ENCODE measurements around the gene ANKS6. TPM values are rescaled to one million over a fixed set of nuclear protein-coding genes. Genes with fewer than 3 reads are reported as not detected.

ANKS6 gene
- total and polyA plus RNA-seq, 7 donors, result 2.5 to 6.2 (median 4.7) TPM

DNA sequence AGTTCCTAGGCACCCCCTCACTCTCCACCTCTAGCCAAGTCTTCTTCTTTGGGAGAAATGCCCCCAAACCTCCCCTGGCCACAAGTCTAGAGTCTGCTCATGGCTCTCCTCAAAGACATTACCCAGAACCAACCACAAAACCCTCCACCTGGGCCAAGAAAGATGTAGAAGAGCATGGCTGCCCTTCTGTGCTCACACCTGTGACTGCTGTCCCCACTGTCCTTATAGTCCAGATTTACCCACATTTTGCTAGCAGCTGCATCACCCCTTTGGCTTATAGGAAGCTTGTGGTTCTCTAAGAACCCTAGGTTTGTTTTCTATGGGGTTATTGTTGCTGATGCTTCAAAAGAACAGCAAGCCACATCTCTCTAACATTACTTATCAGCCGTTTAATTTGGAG, 81.5 kb downstream of the ANKS6 start:
- H3K4me3 ChIP-seq, result no peak overlapping the region
- no peaks in the 10 kb centered on the region for H3K4me1 ChIP-seq
- no peaks in the 10 kb centered on the region for H3K9me3 ChIP-seq
- H3K27me3 ChIP-seq (ENCODE audit: insufficient read depth in 3 of 3, low read length in 2 of 3), result peaks cover 4 to 26% (median 7%) of the 10 kb centered on the region in 3 donors
- intact Hi-C loops (cut with DNase I), result no loop called here
- TF ChIP-seq, protein P1, sequence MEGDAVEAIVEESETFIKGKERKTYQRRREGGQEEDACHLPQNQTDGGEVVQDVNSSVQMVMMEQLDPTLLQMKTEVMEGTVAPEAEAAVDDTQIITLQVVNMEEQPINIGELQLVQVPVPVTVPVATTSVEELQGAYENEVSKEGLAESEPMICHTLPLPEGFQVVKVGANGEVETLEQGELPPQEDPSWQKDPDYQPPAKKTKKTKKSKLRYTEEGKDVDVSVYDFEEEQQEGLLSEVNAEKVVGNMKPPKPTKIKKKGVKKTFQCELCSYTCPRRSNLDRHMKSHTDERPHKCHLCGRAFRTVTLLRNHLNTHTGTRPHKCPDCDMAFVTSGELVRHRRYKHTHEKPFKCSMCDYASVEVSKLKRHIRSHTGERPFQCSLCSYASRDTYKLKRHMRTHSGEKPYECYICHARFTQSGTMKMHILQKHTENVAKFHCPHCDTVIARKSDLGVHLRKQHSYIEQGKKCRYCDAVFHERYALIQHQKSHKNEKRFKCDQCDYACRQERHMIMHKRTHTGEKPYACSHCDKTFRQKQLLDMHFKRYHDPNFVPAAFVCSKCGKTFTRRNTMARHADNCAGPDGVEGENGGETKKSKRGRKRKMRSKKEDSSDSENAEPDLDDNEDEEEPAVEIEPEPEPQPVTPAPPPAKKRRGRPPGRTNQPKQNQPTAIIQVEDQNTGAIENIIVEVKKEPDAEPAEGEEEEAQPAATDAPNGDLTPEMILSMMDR (IDR thresholded peaks at IDR 0.05), result no peak
- DNase-seq (no peak), ATAC-seq (no peak)
- 46 to 84% (median 50%) methylated on average over 1 of the region's 1 CpG for WGBS, 3 donors
- no peaks in the 10 kb centered on the region for H3K36me3 ChIP-seq (ENCODE audit: insufficient read depth in 1 of 2, low read depth in 1 of 2)
- no peak overlapping the region for H3K27ac ChIP-seq

DNA sequence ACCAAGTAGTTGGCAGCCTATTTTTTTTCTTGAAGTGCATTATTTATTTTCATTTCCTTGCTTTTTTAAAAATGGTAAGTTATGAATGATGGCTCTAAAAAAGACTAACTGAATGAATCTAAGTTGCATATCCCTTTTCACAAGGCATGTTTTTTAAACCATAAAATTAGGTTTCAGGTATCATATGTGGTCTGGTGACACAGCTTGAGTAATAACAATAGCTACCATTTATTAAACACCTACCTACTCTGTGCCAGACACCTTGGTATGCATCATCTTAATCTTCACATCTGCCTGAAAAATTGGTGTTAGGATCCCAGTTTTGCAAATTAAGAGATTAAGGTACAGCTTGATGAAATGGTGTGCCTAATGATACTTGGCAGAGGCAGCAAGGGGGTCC, 83.4 kb downstream of the ANKS6 start:
- intact Hi-C loops (cut with DNase I), result no loop called here
- no peaks in the 10 kb centered on the region for H3K4me1 ChIP-seq
- H3K36me3 ChIP-seq (ENCODE audit: insufficient read depth in 1 of 2, low read depth in 1 of 2), result no peaks in the 10 kb centered on the region
- peaks cover 7 to 41% (median 11%) of the 10 kb centered on the region in 3 donors for H3K27me3 ChIP-seq (ENCODE audit: insufficient read depth in 3 of 3, low read length in 2 of 3)
- H3K4me3 ChIP-seq, result no peak overlapping the region
- ATAC-seq (no peak), DNase-seq (no peak)
- H3K27ac ChIP-seq, result no peak overlapping the region
- TF ChIP-seq, protein P1 (IDR thresholded peaks at IDR 0.05), result no peak
- no peaks in the 10 kb centered on the region for H3K9me3 ChIP-seq

DNA sequence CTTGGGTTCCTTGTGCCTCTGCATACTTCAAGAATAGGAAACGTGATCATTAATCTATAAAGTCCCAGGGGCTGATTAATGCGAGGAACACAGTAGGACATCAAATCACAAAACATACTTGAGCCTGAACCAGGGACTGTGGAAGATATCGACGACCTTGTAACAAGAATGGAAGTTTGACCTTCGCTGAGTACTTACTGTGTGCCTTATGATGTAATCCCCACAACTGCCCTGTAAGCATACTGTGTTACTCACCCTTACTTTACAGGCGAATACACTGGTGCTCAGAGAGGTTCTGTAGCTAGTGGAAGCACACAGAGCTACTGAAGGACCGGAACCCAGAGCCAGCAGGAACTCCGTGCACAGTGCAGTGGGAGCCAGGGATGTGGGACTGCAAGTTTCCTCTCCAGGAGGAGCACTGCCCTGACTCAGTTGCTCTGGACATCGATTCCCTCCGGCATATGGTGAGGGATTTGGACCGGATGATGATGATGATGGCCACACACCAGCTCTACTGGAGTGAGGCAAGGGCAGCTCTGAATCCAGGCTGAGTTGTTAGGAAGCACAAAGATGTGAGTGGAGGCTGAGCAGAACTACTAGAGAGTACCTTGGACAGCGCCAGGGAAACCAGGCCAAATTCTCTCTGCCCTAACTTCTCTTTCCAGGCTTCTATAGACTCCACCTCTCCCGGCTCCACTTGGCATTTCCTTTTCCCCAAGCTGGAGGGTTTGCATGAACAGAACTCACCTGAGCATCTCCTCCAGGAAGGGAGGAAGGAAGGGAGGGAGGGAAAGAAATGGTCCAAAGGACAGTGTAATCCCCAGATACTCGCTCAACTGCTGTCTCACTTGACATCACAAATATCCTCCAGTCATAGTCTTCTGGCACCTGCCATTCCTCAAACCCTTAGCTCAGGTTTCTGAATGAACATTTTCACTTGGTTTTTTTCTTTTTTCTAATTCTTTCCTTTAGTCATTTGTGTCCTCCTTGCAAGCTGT, 86.1 kb downstream of the ANKS6 start:
- DNase-seq (no peak), ATAC-seq (no peak)
- Histone ChIP-seq H3K27me3 (ENCODE audit: insufficient read depth in 3 of 3, low read length in 2 of 3) (peaks cover 7 to 68% (median 11%) of the 10 kb centered on the region in 3 donors), H3K4me3 (no peak overlapping the region), H3K4me1 (no peaks in the 10 kb centered on the region), H3K36me3 (ENCODE audit: insufficient read depth in 1 of 2, low read depth in 1 of 2) (no peaks in the 10 kb centered on the region), H3K9me3 (no peaks in the 10 kb centered on the region), H3K27ac (no peak overlapping the region)
- TF ChIP-seq, protein P1 (IDR thresholded peaks at IDR 0.05), result no peak
- intact Hi-C loops (cut with DNase I), result no loop called here
- WGBS, 3 donors, result 53 to 59% (median 57%) methylated on average over 14 of the region's 14 CpGs

DNA sequence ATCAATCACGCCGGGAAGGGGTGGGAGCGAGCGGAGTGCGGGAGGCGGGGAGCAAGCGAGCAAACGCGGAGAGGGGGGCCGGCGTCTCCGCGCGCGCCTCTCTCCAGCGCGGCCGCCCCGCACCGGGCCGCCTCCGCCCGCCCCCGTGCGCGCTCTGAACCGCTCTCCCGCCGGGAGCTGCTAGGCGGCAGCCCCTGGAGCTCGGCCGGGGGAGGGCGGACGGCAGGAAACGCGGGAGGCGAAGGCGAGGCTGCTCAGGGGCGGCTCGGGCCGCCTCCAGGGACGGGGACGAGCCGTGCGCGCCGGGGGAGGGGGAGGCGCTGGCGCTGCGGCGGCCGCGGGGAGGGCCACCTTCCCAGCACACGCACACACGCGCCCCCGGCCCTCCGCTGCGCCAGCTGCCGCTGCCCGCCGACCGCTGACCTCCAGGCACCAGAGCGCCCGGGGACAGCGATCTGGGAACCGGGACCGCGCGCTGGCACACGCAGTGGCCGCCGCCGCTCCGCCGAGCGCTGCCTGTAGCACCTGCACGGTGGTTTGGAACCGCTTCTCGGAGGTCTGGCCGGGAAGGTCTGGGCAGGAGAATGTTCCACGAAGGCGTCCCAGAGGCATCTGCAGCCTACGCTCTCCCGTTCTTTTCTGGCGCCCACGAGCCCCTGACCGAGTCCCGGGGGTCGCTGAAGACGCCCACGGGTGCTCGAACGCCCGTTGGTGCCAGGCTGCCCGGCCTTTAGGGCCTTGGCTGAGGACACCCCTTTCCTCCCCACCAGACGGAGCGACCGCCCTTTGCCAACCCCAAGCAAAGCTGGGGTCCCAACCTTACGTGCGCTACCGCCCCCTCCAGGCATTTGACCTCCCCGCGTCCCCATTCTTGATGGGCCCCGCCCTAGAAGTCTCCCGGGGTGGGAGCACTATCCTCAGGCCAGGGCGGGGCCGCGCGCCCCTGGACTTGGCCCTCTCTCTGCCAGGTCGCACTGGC, 87.1 kb downstream of the ANKS6 start, which contains the start of gene GABBR2:
TSS of gene GABBR2 (minus strand) at position 3 of the 979 bp plus-strand sequence. CDS start 198 bp downstream, outside the sequence.
- DNase-seq, result no peak
- TF ChIP-seq, protein P1 (IDR thresholded peaks at IDR 0.05), result no peak
- intact Hi-C loops (cut with DNase I), result no loop called here

More for the DNA sequence above, 87.1 kb downstream of the ANKS6 start, which contains the start of gene GABBR2:
- ATAC-seq, result no peak
- Histone ChIP-seq H3K4me1 (no peaks in the 10 kb centered on the region), H3K36me3 (ENCODE audit: insufficient read depth in 1 of 2, low read depth in 1 of 2) (no peaks in the 10 kb centered on the region), H3K27me3 (ENCODE audit: insufficient read depth in 3 of 3, low read length in 2 of 3) (peaks cover 7 to 78% (median 11%) of the 10 kb centered on the region in 3 donors), H3K27ac (no peak within 1 kb of the TSS), H3K4me3 (peak within 1 kb of the TSS; percentile 57), H3K9me3 (no peaks in the 10 kb centered on the region)
- WGBS, 3 donors, result 1 to 2% (median 2%) methylated on average over 52 to 110 of the region's 111 CpGs
